CD4-positive, alpha-beta T cell treated with Interleukin-1 beta for 1 hour (primary cell): ENCODE data around the gene CRYBG1.

Experiments
- DNase-seq, 2 donors: peaks; one replicate each; pipeline ENCODE4 v3.0.0-alpha.2; 2020 to 2022

Gene CRYBG1

DNA sequence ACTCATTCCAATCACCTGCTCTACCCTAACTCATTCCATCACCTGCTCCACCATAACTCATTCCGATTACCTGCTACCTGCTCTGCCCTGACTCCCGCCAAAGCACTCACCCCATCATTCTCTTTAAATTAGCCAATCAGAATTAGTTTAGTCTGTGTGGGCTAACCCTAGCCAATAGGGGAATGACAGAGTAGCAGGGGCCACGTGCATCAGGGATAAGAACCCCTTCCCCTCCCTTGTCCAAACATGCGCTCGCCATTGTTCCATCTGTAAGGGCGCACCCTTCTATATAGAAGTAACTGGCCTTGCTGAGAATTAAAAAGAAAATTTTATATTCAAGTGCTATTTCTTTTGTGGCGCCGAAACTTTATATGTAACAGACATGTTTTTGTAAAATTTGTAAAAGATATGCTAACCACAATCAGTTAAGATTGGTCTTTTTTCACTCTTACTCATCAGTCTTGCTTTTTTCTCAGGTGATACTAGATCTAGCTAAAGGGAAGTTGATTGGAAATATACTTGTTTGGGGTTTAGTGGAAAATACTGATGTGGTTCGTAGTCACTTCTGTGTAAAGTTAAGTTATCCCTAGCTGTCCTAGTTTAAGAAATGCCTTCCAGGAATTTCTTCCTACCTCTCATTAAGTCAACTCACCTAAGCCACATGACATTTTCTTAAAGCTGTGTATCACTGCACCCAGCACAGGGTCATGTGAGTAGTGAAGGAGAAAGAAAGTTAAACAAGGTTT lies 252.3 kb downstream of the CRYBG1 start:
- no peak for DNase-seq

DNA sequence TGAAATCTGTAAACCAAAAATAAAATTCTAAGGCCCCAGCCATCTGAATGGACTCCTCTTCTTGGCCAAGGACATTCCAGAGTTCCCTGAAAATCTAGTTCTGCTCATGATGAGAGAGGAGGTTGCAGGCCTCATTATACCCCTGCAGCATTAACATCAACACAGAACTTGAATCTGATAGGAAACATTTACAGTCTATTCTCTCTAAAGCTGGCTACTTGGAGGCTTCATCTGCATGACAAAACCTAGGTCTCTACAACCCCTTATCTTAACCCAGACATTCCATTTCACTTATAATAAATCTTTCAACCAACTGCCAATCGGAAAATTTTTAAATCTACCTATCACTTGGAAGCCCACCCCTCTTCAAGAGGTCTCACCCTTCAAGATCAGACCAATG lies 253.1 kb downstream of the CRYBG1 start:
- DNase-seq: no peak

DNA sequence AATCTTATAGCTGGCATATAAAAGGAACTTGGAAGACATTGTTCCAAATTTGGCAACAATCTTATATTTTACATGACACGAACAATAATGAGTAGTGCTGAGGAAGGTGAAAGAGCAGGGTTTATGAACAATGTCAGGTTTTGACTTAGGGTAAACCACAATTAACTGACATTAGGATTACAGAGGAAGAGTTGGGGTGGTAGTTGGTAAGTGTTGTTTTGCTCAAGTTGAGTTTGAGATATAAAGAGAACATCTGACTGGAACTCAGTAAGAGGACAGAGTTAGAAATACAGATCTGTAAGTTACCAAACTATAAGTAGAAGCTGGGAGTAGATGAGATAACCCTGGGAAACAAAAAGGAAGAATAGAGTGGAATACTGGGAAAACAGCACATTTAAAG lies 253.6 kb downstream of the CRYBG1 start:
- DNase-seq: no peak

DNA sequence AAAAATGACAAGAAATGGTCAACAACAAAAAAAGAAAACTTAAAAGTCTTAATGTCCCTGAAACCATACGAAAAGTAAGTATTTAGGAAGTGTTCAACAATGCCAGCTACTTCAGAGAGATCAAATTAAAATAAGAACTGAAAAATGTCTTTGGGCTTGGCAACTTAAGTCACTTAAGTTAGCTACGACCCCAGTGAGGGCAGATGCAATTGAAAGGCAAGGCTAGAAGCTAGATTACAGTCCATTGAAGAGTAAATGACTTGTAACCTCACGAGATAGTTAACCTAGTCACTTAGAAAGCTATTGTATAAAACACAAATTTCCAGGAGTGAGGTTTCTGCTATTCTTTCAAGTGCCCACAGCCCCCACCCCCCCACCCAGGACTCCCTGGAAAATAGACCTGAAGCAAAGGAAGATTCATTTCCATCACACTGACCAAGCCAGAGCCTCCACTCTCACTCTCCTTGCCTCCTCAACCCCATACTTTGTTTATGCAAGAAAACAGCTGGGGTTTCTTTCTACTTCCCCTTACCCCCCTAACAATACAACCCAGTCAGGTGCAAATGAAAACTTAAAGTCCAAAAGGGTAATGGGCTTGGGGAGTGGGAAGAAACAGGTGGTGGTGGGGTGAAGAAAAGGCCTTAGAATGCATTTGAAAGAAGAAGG lies 254.2 kb downstream of the CRYBG1 start:
- DNase-seq: no peak

DNA sequence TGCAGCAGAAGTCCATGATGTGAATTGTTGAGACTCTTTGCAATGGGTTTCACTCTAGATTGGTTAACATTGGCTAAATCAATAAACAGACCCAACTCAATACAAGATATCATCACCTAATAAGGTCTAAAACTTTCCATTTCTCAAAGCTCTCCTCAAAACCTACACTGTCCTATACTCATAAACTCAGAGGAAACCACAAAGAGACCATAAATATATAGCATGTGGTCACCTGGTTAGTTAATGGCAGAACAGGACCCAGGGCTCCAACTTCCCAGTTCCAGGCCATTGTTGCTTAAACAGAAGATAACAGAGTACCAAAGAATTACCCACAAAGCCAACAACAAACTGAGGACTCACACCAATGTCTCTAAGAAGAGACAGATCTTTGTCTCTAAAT lies 256.8 kb downstream of the CRYBG1 start:
- no peak for DNase-seq

DNA sequence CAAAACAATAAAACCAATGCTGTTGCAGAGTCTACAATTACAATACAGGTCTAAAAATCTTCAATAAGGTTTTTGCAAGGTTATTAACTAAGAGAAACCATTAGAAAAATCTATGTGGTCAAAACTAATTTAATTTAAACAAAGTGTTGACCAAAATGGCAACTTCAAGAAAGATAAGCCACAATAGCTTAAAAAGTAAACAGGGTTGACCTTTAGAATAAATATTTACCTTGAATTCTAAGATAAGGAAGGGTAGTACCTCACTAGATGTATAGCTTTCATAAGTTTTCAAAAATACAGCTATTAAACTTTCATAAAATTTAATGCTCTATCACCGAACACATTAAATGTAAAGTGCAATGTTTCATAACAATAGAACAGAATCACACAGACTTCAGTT lies 257.3 kb downstream of the CRYBG1 start:
- no peak for DNase-seq

DNA sequence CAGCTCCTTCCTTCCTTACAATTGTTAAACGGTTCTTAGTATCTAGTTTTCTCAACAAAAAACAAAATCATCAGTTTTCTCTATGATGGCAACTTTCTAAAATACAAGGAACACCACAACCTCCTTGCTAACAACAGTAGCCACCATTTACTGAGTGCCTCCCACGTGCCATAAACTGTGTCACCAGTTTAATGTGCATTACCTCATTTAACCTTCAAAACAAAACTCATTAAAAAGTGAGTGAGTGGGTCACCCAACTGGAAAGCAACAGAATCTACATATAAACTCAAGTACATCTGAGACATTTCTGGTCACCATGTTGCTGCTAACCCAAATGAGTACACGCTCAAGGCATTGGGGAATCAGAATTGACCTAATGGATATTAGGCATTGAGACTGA lies 257.8 kb downstream of the CRYBG1 start:
- DNase-seq: no peak

DNA sequence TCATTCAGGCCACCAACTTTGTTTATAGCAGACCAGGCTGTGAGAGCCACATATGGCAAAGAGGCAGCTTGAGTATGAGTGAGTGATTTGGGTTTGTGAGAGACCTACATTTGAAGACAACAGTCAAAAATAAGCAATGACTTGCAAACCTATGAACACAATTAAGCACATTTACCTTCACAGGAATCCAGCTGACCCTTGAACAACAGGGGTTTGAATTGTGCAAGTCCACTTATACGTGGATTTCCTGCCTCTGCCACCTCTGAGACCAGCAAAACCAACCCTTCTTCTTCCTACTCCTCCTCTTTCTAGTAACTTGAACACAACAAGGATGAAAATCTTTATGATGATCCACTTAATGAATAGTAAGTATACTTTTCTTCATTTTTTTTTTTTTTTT lies 258.7 kb downstream of the CRYBG1 start:
- DNase-seq: no peak

DNA sequence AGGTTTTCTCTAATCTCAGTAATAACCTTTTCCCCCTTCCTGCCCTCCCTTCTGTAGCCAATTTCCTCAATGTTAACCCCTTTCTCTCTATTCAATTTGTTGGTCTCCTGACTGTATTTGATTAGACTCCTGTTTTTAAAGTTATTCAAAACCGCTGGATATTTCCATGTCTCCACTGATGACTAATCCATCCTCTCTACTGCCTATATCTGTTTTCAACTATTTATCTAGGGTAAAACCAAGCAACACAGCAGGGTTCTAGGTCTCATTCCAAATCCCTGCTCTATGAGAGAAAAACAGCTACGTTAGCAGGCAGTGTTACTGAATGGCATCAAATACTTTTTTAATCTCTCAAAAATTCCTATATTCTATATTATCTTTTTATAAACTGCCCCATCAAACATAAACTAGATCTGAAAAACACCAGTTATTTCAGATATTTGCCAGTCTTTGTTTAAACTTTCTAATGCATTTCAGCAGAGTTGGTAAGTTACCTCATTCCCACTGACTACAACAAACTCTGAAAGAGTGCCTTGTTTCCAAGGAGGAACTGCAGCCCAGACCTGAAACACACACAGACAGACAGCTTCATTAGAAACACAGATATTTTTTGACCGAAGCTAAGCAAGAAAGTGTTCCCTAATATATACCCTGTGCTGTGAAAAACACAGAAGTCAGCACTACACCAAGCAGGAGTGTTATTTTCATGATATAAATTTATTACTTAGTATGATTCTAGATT lies 260.6 kb downstream of the CRYBG1 start:
- no peak for DNase-seq
